ENCODE data around the gene SPATA31C1. TPM values are rescaled to one million over a fixed set of nuclear protein-coding genes. Genes with fewer than 3 reads are reported as not detected.

SPATA31C1 gene
- total and polyA plus RNA-seq, 2 of the 8 experiments (the other 6 are each of a cell fraction or from before 2014, with no cell fraction given) = 0.15 TPM; not detected in 1

DNA sequence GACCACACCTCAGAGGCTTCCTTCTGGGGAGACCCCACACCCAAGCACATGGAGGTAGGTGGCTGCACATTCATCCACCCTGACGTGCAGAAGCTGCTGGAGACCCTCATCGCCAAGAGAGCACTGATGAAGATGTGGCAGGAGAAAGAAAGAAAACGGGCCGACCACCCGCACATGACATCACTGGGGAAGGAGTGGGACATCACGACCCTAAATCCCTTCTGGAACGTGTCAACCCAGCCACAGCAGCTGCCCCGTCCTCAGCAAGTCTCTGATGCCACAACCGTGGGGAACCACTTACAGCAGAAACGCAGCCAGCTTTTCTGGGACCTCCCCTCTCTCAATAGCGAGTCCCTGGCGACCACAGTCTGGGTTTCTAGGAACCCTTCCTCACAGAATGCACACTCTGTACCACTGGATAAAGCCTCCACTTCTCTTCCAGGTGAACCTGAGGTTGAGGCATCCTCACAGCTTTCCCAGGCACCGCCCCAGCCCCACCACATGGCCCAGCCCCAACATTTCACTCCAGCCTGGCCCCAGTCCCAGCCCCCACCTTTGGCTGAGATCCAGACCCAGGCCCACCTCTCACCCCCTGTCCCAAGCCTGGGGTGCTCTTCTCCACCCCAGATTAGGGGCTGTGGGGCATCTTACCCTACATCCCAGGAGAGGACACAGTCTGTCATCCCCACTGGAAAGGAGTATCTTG is 32.1 kb upstream of the SPATA31C1 start (continued):
- TF ChIP-seq TAF1 (IDR thresholded peaks at IDR 0.05; ENCODE audit: low read depth, low read length) = no peak
- TF ChIP-seq KDM4A (IDR thresholded peaks at IDR 0.05; ENCODE audit: low read depth, low read length, severe bottlenecking) = no peak
